ENCODE measurements around the gene CD99.
"Not testable (repeated sequence)": the region's sequence is repeated elsewhere in the genome, so short reads cannot be mapped to it uniquely, and the experiment has no call there.

Gene CD99

GRCh38 chrX:2723286-2723879 lies 32.3 kb downstream of the CD99 start:
- no peak for DNase-seq (ENCODE audit: low read depth)

GRCh38 chrX:2727264-2727663 lies 36.2 kb downstream of the CD99 start:
- not testable (repeated sequence) for DNase-seq (ENCODE audit: low read depth)

- DNase-seq (ENCODE audit: low read depth) = no peak
Observed at GRCh38 chrX:2732076-2732475, 41.0 kb downstream of the CD99 start.

GRCh38 chrX:2732649-2733048 lies 41.6 kb downstream of the CD99 start:
- DNase-seq (ENCODE audit: low read depth) = no peak

- no peak for DNase-seq (ENCODE audit: low read depth)
Observed at GRCh38 chrX:2733286-2733685, 42.2 kb downstream of the CD99 start.

- DNase-seq (ENCODE audit: low read depth) = no peak
Observed at GRCh38 chrX:2735270-2735669, 44.2 kb downstream of the CD99 start.

- no peak for DNase-seq (ENCODE audit: low read depth)
Observed at GRCh38 chrX:2740672-2741071, 49.6 kb downstream of the CD99 start.

- DNase-seq (ENCODE audit: low read depth) = no peak
Observed at GRCh38 chrX:2741386-2741785, 50.3 kb downstream of the CD99 start.

- not testable (repeated sequence) for DNase-seq (ENCODE audit: low read depth)
Observed at GRCh38 chrX:2746250-2746649, 55.2 kb downstream of the CD99 start.

- no peak for DNase-seq (ENCODE audit: low read depth)
Observed at GRCh38 chrX:2748171-2748814, 57.2 kb downstream of the CD99 start.

GRCh38 chrX:2748815-2749188 lies 57.7 kb downstream of the CD99 start:
- DNase-seq (ENCODE audit: low read depth) = no peak

GRCh38 chrX:2751291-2751690 lies 60.2 kb downstream of the CD99 start:
- no peak for DNase-seq (ENCODE audit: low read depth)

GRCh38 chrX:2751874-2752300 lies 60.8 kb downstream of the CD99 start, which contains the start of gene XG:
TSS of gene XG (plus strand) at chrX:2752040. CDS start at chrX:2752275, 235 bp downstream.
- not testable (repeated sequence) for DNase-seq (ENCODE audit: low read depth)

GRCh38 chrX:2752441-2752840 lies 61.3 kb downstream of the CD99 start:
- not testable (repeated sequence) for DNase-seq (ENCODE audit: low read depth)

GRCh38 chrX:2755163-2755715 lies 64.1 kb downstream of the CD99 start:
- not testable (repeated sequence) for DNase-seq (ENCODE audit: low read depth)

- no peak for DNase-seq (ENCODE audit: low read depth)
Observed at GRCh38 chrX:2756548-2756947, 65.5 kb downstream of the CD99 start.

- no peak for DNase-seq (ENCODE audit: low read depth)
Observed at GRCh38 chrX:2761246-2761645, 70.2 kb downstream of the CD99 start.

GRCh38 chrX:2762671-2763070 lies 71.6 kb downstream of the CD99 start:
- DNase-seq (ENCODE audit: low read depth) = not testable (repeated sequence)

- not testable (repeated sequence) for DNase-seq (ENCODE audit: low read depth)
Observed at GRCh38 chrX:2764766-2765548, 73.9 kb downstream of the CD99 start.

GRCh38 chrX:2765549-2765830 lies 74.4 kb downstream of the CD99 start:
- no peak for DNase-seq (ENCODE audit: low read depth)

- DNase-seq (ENCODE audit: low read depth) = no peak
Observed at GRCh38 chrX:2766906-2767305, 75.8 kb downstream of the CD99 start.

- no peak for DNase-seq (ENCODE audit: low read depth)
Observed at GRCh38 chrX:2767631-2768455, 76.7 kb downstream of the CD99 start.

All from stimulated activated CD8-positive, alpha-beta memory T cell treated with anti-CD3 and anti-CD28 coated beads, Interleukin-15, amount 100 ng/mL, for 24 hours (primary cell).